Fibroblast of lung (primary cell): Measurements from ENCODE around the gene GLTPD2.

ENCODE experiments used
- CTCF ChIP-seq, 2 donors: IDR thresholded peaks in 1 of 2; conservative IDR thresholded peaks in 1 of 2; 1 replicate in 1 of 2; 2 replicates in 1 of 2; pipeline ENCODE4 v1.5.1; 2011 to 2012; ENCODE audit warnings: low read length in 2 of 2, control low read depth in 1 of 2, inconsistent platforms in 1 of 2, low read depth in 1 of 2, mild to moderate bottlenecking in 1 of 2
- EZH2 ChIP-seq: IDR thresholded peaks from 2 replicates; pipeline ENCODE4 v1.5.1; 2012; ENCODE audit warnings: low read length, control low read depth, mild to moderate bottlenecking; ENCODE audit errors: missing control alignments

DNA sequence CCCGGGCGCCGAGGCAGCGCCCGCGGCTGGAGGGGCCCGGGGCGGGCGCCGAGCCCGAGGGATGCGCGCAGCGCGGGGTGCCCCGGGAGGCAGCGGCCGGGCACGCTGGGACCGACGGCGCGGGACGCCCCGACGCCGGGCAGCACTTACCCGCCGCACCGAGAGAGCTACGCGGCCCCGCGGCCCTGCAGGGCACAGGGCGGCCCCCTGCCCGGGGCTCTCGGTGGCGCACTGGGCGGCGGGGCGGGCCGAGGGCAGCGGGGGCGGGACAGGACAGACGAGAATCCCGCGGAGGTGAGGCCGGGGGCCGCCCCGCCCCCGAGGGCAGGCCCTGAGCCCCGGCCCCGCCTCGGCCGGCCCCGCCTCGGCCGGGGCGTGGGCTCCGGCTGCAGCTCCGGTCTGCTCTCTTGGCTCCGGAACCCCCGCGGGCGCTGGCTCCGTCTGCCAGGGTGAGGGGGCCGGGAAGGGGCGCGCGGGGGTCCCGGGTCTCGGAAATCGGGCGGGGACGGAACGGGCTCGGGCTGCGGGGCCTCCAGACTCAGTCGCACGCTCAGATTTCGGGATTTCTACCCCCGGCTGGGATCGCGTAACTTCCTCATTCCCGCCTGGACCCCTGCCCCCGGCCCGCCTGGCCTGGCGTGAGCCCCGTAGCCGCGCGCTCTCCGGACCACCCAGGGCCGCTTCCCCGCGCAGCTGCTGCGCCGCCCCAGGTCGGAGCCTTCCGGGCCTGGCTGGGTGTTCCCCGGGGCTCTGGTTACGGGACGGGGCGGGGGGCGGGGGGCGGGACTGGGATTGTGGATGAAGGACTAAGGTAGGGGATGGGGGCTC lies 18.2 kb downstream of the GLTPD2 start, which contains the start of gene PLD2:
- TF ChIP-seq CTCF (conservative IDR thresholded peaks at IDR 0.05 in 1 of 2, IDR thresholded peaks at IDR 0.05 in 1 of 2; ENCODE audit: low read depth in 1 of 2, low read length in 2 of 2) (no peak), EZH2 (no peak)
